ENCODE measurements around the gene SLC6A15.
A peak's percentile ranks its signal among the peaks of the same experiment; 100 is the strongest.

The SLC6A15 gene

GRCh38 chr12:84912198-84913128 is at the start of gene SLC6A15:
Gene SLC6A15 (minus strand): TSS chr12:84912799. CDS start chr12:84892120, 20,679 bp downstream.
- peak; percentile 78 for DNase-seq (ENCODE audit: low read depth, low spot score)

GRCh38 chr12:84960918-84961317 is 48.3 kb upstream of the SLC6A15 start:
- DNase-seq (ENCODE audit: low read depth, low spot score) = no peak

- no peak for DNase-seq (ENCODE audit: low read depth, low spot score)
Measured at GRCh38 chr12:84955298-84955697, 42.7 kb upstream of the SLC6A15 start.

GRCh38 chr12:84954415-84954814 is 41.8 kb upstream of the SLC6A15 start:
- no peak for DNase-seq (ENCODE audit: low read depth, low spot score)

GRCh38 chr12:84950971-84951546 is 38.5 kb upstream of the SLC6A15 start:
- no peak for DNase-seq (ENCODE audit: low read depth, low spot score)

- no peak for DNase-seq (ENCODE audit: low read depth, low spot score)
Measured at GRCh38 chr12:84946753-84947152, 34.2 kb upstream of the SLC6A15 start.

- DNase-seq (ENCODE audit: low read depth, low spot score) = no peak
Measured at GRCh38 chr12:84937415-84937814, 24.8 kb upstream of the SLC6A15 start.

GRCh38 chr12:84929501-84929900 is 16.9 kb upstream of the SLC6A15 start:
- DNase-seq (ENCODE audit: low read depth, low spot score) = no peak

GRCh38 chr12:84924981-84925380 is 12.4 kb upstream of the SLC6A15 start:
- peak; percentile 4 for DNase-seq (ENCODE audit: low read depth, low spot score)

GRCh38 chr12:84922693-84923092 is 10.1 kb upstream of the SLC6A15 start:
- DNase-seq (ENCODE audit: low read depth, low spot score) = no peak

GRCh38 chr12:84920331-84920730 is 7.7 kb upstream of the SLC6A15 start:
- no peak for DNase-seq (ENCODE audit: low read depth, low spot score)

GRCh38 chr12:84919271-84919670 is 6.7 kb upstream of the SLC6A15 start:
- peak; percentile 2 for DNase-seq (ENCODE audit: low read depth, low spot score)

- no peak for DNase-seq (ENCODE audit: low read depth, low spot score)
Measured at GRCh38 chr12:84913129-84913515, 523 bp upstream of the SLC6A15 start.

GRCh38 chr12:84911271-84912197 is 1.1 kb downstream of the SLC6A15 start:
- peak; percentile 79 for DNase-seq (ENCODE audit: low read depth, low spot score)

GRCh38 chr12:84910549-84911241 is 1.9 kb downstream of the SLC6A15 start:
- peak; percentile 27 for DNase-seq (ENCODE audit: low read depth, low spot score)

GRCh38 chr12:84904051-84904450 is 8.5 kb downstream of the SLC6A15 start:
- no peak for DNase-seq (ENCODE audit: low read depth, low spot score)

GRCh38 chr12:84891106-84891838 is 21.3 kb downstream of the SLC6A15 start:
- no peak for DNase-seq (ENCODE audit: low read depth, low spot score)

- DNase-seq (ENCODE audit: low read depth, low spot score) = no peak
Measured at GRCh38 chr12:84889818-84890217, 22.8 kb downstream of the SLC6A15 start.

- no peak for DNase-seq (ENCODE audit: low read depth, low spot score)
Measured at GRCh38 chr12:84888861-84889260, 23.7 kb downstream of the SLC6A15 start.

- DNase-seq (ENCODE audit: low read depth, low spot score) = no peak
Measured at GRCh38 chr12:84877340-84877739, 35.3 kb downstream of the SLC6A15 start.

- no peak for DNase-seq (ENCODE audit: low read depth, low spot score)
Measured at GRCh38 chr12:84875241-84875640, 37.4 kb downstream of the SLC6A15 start.

Measured in astrocyte of the hippocampus (primary cell).